ENCODE data around the gene MAP1B. TPM values are rescaled to one million over a fixed set of nuclear protein-coding genes. Genes with fewer than 3 reads are reported as not detected.
"Not testable (repeated sequence)": the region's sequence is repeated elsewhere in the genome, so short reads cannot be mapped to it uniquely, and the experiment has no call there.

MAP1B gene
- total RNA-seq, 1 experiment from 2014 or later: 195 TPM

- Histone ChIP-seq H3K27ac (no peak overlapping the region), H3K4me1 (replicated peaks) (no peaks in the 10 kb centered on the region; the same call in 1 of the 2 replicates), H3K36me3 (no peaks in the 10 kb centered on the region), H3K27me3 (replicated peaks) (no peaks in the 10 kb centered on the region), H3K9me3 (replicated peaks) (no peaks in the 10 kb centered on the region), H3K4me3 (no peak overlapping the region)
- no peak for DNase-seq (ENCODE audit: low read depth in 1 of 2, low spot score in 2 of 2)
Measured at GRCh38 chr5:72079288-72079687, 28.0 kb upstream of the MAP1B start.

DNA sequence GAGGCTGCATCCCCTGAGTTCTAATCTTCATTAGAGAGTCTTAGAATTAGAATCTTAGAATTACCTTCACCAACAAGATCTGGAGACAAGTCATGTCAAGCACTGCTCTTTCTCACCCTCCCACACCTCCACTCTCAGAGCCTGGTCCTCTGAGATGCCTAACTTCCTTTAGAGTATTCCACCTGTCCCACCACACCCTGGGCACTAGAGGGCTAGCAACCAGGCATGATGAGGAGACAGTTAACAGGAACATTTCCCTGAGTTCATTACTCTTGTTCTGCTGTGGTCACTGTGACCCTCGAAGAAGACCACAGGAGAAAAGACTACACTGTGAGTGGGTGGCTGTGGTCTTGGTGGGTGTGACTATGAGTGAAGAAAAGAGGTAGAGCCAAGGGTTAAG lies 25.2 kb upstream of the MAP1B start:
- Histone ChIP-seq H3K9me3 (replicated peaks) (no peaks in the 10 kb centered on the region), H3K36me3 (no peaks in the 10 kb centered on the region), H3K4me1 (replicated peaks) (no peaks in the 10 kb centered on the region; the same call in 1 of the 2 replicates), H3K27me3 (replicated peaks) (no peaks in the 10 kb centered on the region), H3K4me3 (no peak overlapping the region), H3K27ac (no peak overlapping the region)
- no peak for DNase-seq (ENCODE audit: low read depth in 1 of 2, low spot score in 2 of 2)

DNA sequence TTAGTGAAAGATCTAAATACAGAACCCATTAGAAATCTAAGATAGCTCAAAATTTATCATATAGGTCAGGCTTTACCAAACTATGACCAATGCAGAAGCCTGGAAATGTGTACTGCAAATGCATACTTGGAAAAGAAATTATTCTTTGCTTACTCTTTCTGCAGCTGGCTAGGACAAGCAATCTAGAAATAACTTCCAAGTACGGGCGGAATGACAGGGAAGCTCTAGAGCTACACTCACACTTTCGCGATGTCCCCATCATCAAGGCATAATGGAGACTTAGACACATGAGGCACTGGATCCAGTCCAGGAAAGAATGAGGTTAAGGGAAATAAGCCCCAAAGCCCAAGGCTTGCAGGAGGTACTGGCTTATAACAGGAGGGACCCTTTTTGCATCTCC lies 22.4 kb upstream of the MAP1B start:
- no peak for DNase-seq (ENCODE audit: low read depth in 1 of 2, low spot score in 2 of 2)
- Histone ChIP-seq H3K4me3 (no peak overlapping the region), H3K4me1 (replicated peaks) (no peaks in the 10 kb centered on the region), H3K36me3 (no peaks in the 10 kb centered on the region), H3K9me3 (replicated peaks) (no peaks in the 10 kb centered on the region), H3K27ac (no peak overlapping the region), H3K27me3 (replicated peaks) (no peaks in the 10 kb centered on the region)

GRCh38 chr5:72085319-72085718 lies 22.0 kb upstream of the MAP1B start:
- H3K9me3 ChIP-seq (replicated peaks): no peaks in the 10 kb centered on the region
- H3K4me3 ChIP-seq: no peak overlapping the region
- no peak for DNase-seq (ENCODE audit: low read depth in 1 of 2, low spot score in 2 of 2)
- H3K36me3 ChIP-seq: no peaks in the 10 kb centered on the region
- no peaks in the 10 kb centered on the region for H3K4me1 ChIP-seq (replicated peaks)
- no peak overlapping the region for H3K27ac ChIP-seq
- H3K27me3 ChIP-seq (replicated peaks): no peaks in the 10 kb centered on the region

DNA sequence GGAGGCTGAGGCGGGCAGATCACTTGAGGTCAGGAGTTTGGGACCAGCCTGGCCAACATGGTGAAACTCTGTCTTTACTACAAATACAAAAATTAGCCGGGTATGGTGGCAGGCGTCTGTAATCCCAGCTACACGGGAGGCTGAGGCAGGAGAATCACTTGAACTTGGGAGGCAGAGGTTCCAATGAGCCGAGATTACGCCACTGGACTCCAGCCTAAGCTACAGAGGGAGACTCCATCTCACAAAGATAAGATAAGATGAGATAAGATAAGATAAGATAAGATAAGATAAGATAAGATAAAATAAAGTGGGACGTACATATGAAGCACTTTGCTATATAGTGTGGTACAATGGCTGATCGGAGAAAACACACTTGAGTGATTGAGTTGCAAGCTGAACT lies 17.6 kb upstream of the MAP1B start:
- not testable (repeated sequence) for H3K27ac ChIP-seq; H3K4me1 ChIP-seq (replicated peaks); H3K27me3 ChIP-seq (replicated peaks); H3K4me3 ChIP-seq; DNase-seq (ENCODE audit: low read depth in 1 of 2, low spot score in 2 of 2); H3K9me3 ChIP-seq (replicated peaks); H3K36me3 ChIP-seq

GRCh38 chr5:72092074-72092473 lies 15.2 kb upstream of the MAP1B start:
- H3K4me3 ChIP-seq: no peak overlapping the region
- H3K36me3 ChIP-seq: no peaks in the 10 kb centered on the region
- H3K4me1 ChIP-seq (replicated peaks): peaks cover 7% of the 10 kb centered on the region; the same call in 1 of the 2 replicates
- H3K9me3 ChIP-seq (replicated peaks): no peaks in the 10 kb centered on the region
- DNase-seq (ENCODE audit: low read depth in 1 of 2, low spot score in 2 of 2): no peak
- no peak overlapping the region for H3K27ac ChIP-seq
- no peaks in the 10 kb centered on the region for H3K27me3 ChIP-seq (replicated peaks)

DNA sequence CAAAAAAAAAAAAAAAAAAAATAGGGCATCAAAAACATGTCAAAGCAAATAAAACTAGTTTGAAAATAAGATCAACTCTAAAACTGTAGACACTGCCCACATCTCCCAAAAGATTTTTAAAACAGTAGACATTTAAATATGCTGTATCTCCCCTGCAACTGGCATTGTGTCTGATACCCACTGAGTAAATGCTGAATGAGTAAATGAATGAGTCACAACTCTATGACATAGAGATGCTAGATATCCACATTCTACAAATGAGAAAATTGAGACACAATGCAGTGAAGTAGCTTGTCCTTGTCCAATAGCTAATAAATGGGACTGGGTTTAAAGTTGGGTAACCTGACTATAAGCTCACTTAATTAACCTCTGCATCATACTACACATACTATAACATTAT lies 14.1 kb upstream of the MAP1B start:
- DNase-seq (ENCODE audit: low read depth in 1 of 2, low spot score in 2 of 2): peak in 1 of 2 experiments; percentile 19
- Histone ChIP-seq H3K9me3 (replicated peaks) (no peaks in the 10 kb centered on the region), H3K27me3 (replicated peaks) (no peaks in the 10 kb centered on the region), H3K27ac (no peak overlapping the region), H3K4me3 (no peak overlapping the region), H3K36me3 (no peaks in the 10 kb centered on the region), H3K4me1 (replicated peaks) (peaks cover 7% of the 10 kb centered on the region; the same call in 1 of the 2 replicates)

GRCh38 chr5:72093824-72094223 lies 13.5 kb upstream of the MAP1B start:
- no peak for DNase-seq (ENCODE audit: low read depth in 1 of 2, low spot score in 2 of 2)
- Histone ChIP-seq H3K27ac (no peak overlapping the region), H3K9me3 (replicated peaks) (no peaks in the 10 kb centered on the region), H3K4me1 (replicated peaks) (peaks cover 7% of the 10 kb centered on the region; the same call in 1 of the 2 replicates), H3K36me3 (no peaks in the 10 kb centered on the region), H3K4me3 (no peak overlapping the region), H3K27me3 (replicated peaks) (no peaks in the 10 kb centered on the region)

DNA sequence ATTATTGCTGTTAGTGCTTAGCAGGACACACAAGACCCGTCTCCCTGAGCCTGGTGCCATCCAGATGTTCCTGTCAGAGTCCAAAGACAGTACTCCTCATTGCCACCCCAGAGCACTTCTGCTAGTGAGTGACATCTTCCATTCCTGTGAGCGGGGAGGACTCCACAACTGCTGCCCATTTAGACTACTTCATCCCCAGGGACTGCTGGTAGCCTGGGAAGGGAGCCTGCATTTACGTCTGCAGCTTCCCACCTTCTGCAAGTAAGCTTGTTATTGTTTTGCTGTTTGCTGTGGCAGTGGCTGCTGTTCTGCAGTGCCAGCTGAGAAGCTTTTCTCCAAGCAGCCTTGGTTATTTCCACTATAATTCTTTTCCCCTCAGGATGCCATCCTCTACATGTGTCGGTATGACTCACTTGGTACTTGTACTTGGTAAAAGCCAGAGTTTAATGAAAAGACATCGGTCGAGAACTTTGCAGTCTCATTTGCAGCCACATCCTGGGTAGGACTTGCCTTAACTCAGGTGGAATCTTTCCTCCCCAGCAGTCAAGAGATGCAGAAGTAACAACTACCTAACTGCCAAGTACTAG lies 10.6 kb upstream of the MAP1B start:
- DNase-seq (ENCODE audit: low read depth in 1 of 2, low spot score in 2 of 2): no peak
- H3K27ac ChIP-seq: no peak overlapping the region
- no peaks in the 10 kb centered on the region for H3K36me3 ChIP-seq
- no peaks in the 10 kb centered on the region for H3K9me3 ChIP-seq (replicated peaks)
- H3K4me1 ChIP-seq (replicated peaks): peaks cover 12% of the 10 kb centered on the region
- H3K27me3 ChIP-seq (replicated peaks): no peaks in the 10 kb centered on the region
- H3K4me3 ChIP-seq: no peak overlapping the region

- H3K27ac ChIP-seq: peak overlapping the region; percentile 63
- peak in 1 of 2 experiments; percentile 64 for DNase-seq (ENCODE audit: low read depth in 1 of 2, low spot score in 2 of 2)
- H3K4me1 ChIP-seq (replicated peaks): peaks cover 21% of the 10 kb centered on the region
Measured at GRCh38 chr5:72101828-72102227, 5.4 kb upstream of the MAP1B start.

GRCh38 chr5:72106817-72107130 lies 501 bp upstream of the MAP1B start:
- Histone ChIP-seq H3K27ac (peak overlapping the region; percentile 66), H3K36me3 (peaks cover 40% of the 10 kb centered on the region)
- no peak for DNase-seq (ENCODE audit: low read depth in 1 of 2, low spot score in 2 of 2)

More at GRCh38 chr5:72101828-72102227, 5.4 kb upstream of the MAP1B start:
- no peaks in the 10 kb centered on the region for H3K9me3 ChIP-seq (replicated peaks)
- H3K36me3 ChIP-seq: no peaks in the 10 kb centered on the region
- H3K27me3 ChIP-seq (replicated peaks): no peaks in the 10 kb centered on the region
- no peak overlapping the region for H3K4me3 ChIP-seq

GRCh38 chr5:72107901-72108201 lies 576 bp downstream of the MAP1B start:
- H3K27ac ChIP-seq: peak overlapping the region; percentile 75
- peaks cover 15% of the 10 kb centered on the region for H3K4me1 ChIP-seq (replicated peaks)
- H3K27me3 ChIP-seq (replicated peaks): no peaks in the 10 kb centered on the region
- H3K4me3 ChIP-seq: peak overlapping the region; percentile 76
- DNase-seq (ENCODE audit: low read depth in 1 of 2, low spot score in 2 of 2): peak; percentile 49 to 71
- H3K36me3 ChIP-seq: peaks cover 48% of the 10 kb centered on the region
- no peaks in the 10 kb centered on the region for H3K9me3 ChIP-seq (replicated peaks)

More at GRCh38 chr5:72106817-72107130, 501 bp upstream of the MAP1B start:
- Histone ChIP-seq H3K4me1 (replicated peaks) (peaks cover 22% of the 10 kb centered on the region), H3K27me3 (replicated peaks) (no peaks in the 10 kb centered on the region), H3K9me3 (replicated peaks) (no peaks in the 10 kb centered on the region), H3K4me3 (peak overlapping the region; percentile 76)

- H3K27me3 ChIP-seq (replicated peaks): no peaks in the 10 kb centered on the region
- H3K9me3 ChIP-seq (replicated peaks): no peaks in the 10 kb centered on the region
- peaks cover 52% of the 10 kb centered on the region for H3K36me3 ChIP-seq
- peaks cover 15% of the 10 kb centered on the region for H3K4me1 ChIP-seq (replicated peaks)
- peak; percentile 76 to 87 for DNase-seq (ENCODE audit: low read depth in 1 of 2, low spot score in 2 of 2)
- H3K4me3 ChIP-seq: peak overlapping the region; percentile 76
- peak overlapping the region; percentile 75 for H3K27ac ChIP-seq
Measured at GRCh38 chr5:72108202-72109061, 1.2 kb downstream of the MAP1B start.

- no peaks in the 10 kb centered on the region for H3K27me3 ChIP-seq (replicated peaks)
- peaks cover 15% of the 10 kb centered on the region for H3K4me1 ChIP-seq (replicated peaks)
- H3K27ac ChIP-seq: no peak overlapping the region
- H3K9me3 ChIP-seq (replicated peaks): no peaks in the 10 kb centered on the region
- no peak for DNase-seq (ENCODE audit: low read depth in 1 of 2, low spot score in 2 of 2)
- peaks cover 58% of the 10 kb centered on the region for H3K36me3 ChIP-seq
- peak overlapping the region; percentile 76 for H3K4me3 ChIP-seq
Measured at GRCh38 chr5:72109062-72109411, 1.8 kb downstream of the MAP1B start.

Measured in SJSA1 (cell line).